Hepatocyte (in vitro differentiated cells): Measurements from ENCODE around the gene SIK2. TPM values are rescaled to one million over a fixed set of nuclear protein-coding genes. Genes with fewer than 3 reads are reported as not detected.

ENCODE experiments used
- DNase-seq: peaks from one replicate; pipeline ENCODE4 v3.0.0-alpha.2; 2016; ENCODE audit warnings: low spot score
- H2AFZ ChIP-seq: fragments of 200-600 bp; sonication (generic); 2 replicates; pipeline ENCODE4 v1.6.0; 2016; ENCODE audit warnings: antibody characterized with exemption, mild to moderate bottlenecking
- H3K27ac ChIP-seq: fragments of 200-600 bp; sonication (generic); 2 replicates; pipeline ENCODE4 v1.5.1; 2016; ENCODE audit warnings: mild to moderate bottlenecking
- H3K27me3 ChIP-seq: fragments of 200-600 bp; sonication (generic); 2 replicates; pipeline ENCODE4 v1.6.1; 2016
- H3K36me3 ChIP-seq: fragments of 200-600 bp; sonication (generic); replicated peaks from 2 replicates; pipeline ENCODE4 v1.5.1; 2016; ENCODE audit warnings: low read depth; ENCODE audit not compliant: insufficient read depth
- H3K4me1 ChIP-seq: fragments of 200-600 bp; sonication (generic); 2 replicates; pipeline ENCODE4 v1.5.1; 2016; ENCODE audit warnings: mild to moderate bottlenecking, moderate library complexity; ENCODE audit not compliant: insufficient read depth
- H3K4me2 ChIP-seq: fragments of 200-600 bp; sonication (generic); 2 replicates; pipeline ENCODE4 v1.6.0; 2016
- H3K4me3 ChIP-seq: fragments of 200-600 bp; sonication (generic); 2 replicates; pipeline ENCODE4 v1.5.1; 2016; ENCODE audit warnings: mild to moderate bottlenecking
- H3K79me2 ChIP-seq: fragments of 200-600 bp; sonication (generic); 2 replicates; pipeline ENCODE4 v1.6.0; 2017; ENCODE audit warnings: mild to moderate bottlenecking
- H3K9me2 ChIP-seq: fragments of 200-600 bp; sonication (generic); replicated peaks from 2 replicates; pipeline ENCODE4 v1.6.0; 2017; ENCODE audit warnings: mild to moderate bottlenecking; ENCODE audit not compliant: insufficient read depth
- H3K9me3 ChIP-seq: fragments of 200-600 bp; sonication (generic); 2 replicates; pipeline ENCODE4 v1.5.1; 2016; ENCODE audit warnings: low read depth, mild to moderate bottlenecking
- H4K20me1 ChIP-seq: fragments of 200-600 bp; sonication (generic); 2 replicates; pipeline ENCODE4 v1.6.0; 2016; ENCODE audit warnings: mild to moderate bottlenecking; ENCODE audit not compliant: insufficient read depth, poor library complexity, severe bottlenecking
- CTCF ChIP-seq: fragments of 200-600 bp; sonication (generic); IDR thresholded peaks from 2 replicates; pipeline ENCODE4 v1.5.1; 2016; ENCODE audit warnings: antibody characterized with exemption, mild to moderate bottlenecking; ENCODE audit not compliant: poor library complexity
- EZH2 ChIP-seq: fragments of 200-600 bp; sonication (generic); IDR thresholded peaks from 2 replicates; pipeline ENCODE4 v1.6.1; 2016; ENCODE audit warnings: antibody characterized with exemption, mild to moderate bottlenecking, borderline replicate concordance
- EZH2phosphoT487 ChIP-seq: fragments of 200-600 bp; sonication (generic); IDR thresholded peaks from one replicate; pipeline ENCODE4 v1.6.1; 2018; ENCODE audit warnings: antibody characterized with exemption, mild to moderate bottlenecking, low read depth, moderate library complexity; ENCODE audit not compliant: unreplicated experiment, severe bottlenecking
- WGBS: methylation state at CpG from one replicate; pipeline ENCODE4 v1.1.6; 2016; ENCODE audit warnings: low lambda C conversion rate; ENCODE audit errors: missing lambda C conversion rate; 5-methylcytosine and 5-hydroxymethylcytosine counted together
- polyA plus RNA-seq: library from polyadenylated mRNA; unstranded; fragments of >200 nt; fragmentation: Nextera tagmentation; extraction: Ambion mirVana; gene quantifications from 2 replicates; pipeline ENCODE4 v1.2.1, GENCODE V29; 2016
- total RNA-seq: library from RNA; depleted of rRNA; stranded (reverse); fragments of >200 nt; gene quantifications from 2 replicates; pipeline ENCODE4 v1.2.3, GENCODE V29; 2014

Gene SIK2
- total and polyA plus RNA-seq, 2 experiments from 2014 or later: 3.1 to 22.2 TPM

DNA sequence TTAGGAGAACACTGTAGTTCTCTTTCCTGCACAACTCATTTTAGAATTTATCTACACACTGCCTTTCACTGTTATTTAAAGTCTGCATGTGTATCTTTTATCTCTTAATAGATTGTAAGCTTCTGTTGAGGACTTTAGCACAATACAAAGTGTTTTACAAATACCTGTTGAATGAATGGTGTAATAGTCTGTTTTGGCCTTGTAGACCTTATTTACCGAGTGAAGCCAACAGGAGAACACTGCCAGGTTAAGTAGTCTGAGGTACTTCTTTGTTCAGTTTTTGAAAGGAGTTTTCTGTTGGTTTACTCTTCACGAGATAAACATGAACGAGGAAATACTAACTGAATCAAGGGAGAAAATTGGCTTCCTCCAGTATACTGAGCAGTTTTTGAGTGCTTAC is 31.0 kb downstream of the SIK2 start:
- Histone ChIP-seq H3K4me3 (no peak overlapping the region), H3K27ac (peak overlapping the region; percentile 65), H3K79me2 (peaks cover 63% of the 10 kb centered on the region), H2AFZ (no peak overlapping the region), H3K4me1 (peaks cover 29% of the 10 kb centered on the region), H4K20me1 (no peaks in the 10 kb centered on the region), H3K27me3 (no peaks in the 10 kb centered on the region), H3K9me3 (no peaks in the 10 kb centered on the region), H3K9me2 (no peaks in the 10 kb centered on the region), H3K36me3 (no peaks in the 10 kb centered on the region), H3K4me2 (peak overlapping the region; percentile 13)
- 47% methylated on average over 3 of the region's 3 CpGs for WGBS
- DNase-seq: peak; percentile 8
- TF ChIP-seq CTCF (no peak), EZH2 (no peak), EZH2phosphoT487 (no peak)

- Histone ChIP-seq H3K4me2 (peak overlapping the region; percentile 13), H3K9me2 (no peaks in the 10 kb centered on the region), H3K79me2 (peaks cover 61% of the 10 kb centered on the region), H3K27me3 (no peaks in the 10 kb centered on the region), H4K20me1 (no peaks in the 10 kb centered on the region), H3K4me3 (no peak overlapping the region), H3K9me3 (no peaks in the 10 kb centered on the region), H3K4me1 (peaks cover 25% of the 10 kb centered on the region), H3K27ac (peak overlapping the region; percentile 65), H2AFZ (no peak overlapping the region), H3K36me3 (no peaks in the 10 kb centered on the region)
- WGBS: 62% methylated on average over 3 of the region's 3 CpGs
- TF ChIP-seq EZH2 (no peak), EZH2phosphoT487 (no peak), CTCF (no peak)
- DNase-seq: no peak
Measured at GRCh38 chr11:111633756-111634362, 31.6 kb downstream of the SIK2 start.

DNA sequence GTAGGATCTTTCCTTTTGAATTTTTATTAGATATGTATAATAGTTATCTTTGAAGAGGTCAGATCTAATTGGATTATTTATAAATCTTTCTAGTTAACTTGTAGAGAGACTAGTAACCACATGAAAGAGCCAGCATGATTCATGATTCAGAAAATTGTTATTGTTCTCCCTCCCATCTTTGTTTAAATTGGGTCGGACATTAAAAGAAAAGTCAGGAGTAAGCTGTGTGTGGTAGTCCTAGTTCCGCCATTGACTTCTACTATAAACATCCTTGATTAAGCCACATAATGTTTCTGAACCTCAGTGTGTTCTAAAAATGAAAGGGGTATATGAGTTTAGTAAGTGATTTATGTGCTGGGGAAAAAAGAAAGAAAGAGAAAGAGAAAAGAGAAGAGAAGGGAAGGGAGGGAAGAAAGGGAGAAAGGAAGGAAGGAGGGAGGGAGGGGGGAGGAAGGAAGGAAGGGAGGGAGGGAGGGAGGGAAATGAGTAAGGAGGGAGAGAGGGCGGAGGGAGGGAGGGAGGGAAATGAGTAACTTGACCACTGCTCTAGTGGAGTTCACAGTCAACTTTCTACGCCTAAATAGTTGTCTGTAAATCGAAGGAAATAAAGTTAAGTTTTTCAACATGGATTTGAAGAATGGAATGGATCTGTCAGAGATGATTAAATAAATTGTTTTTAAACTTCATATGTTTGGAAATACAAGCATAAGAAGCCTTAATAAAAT is 32.9 kb downstream of the SIK2 start:
- peaks cover 24% of the 10 kb centered on the region for H3K4me1 ChIP-seq
- 82% methylated on average over 4 of the region's 5 CpGs for WGBS
- no peak overlapping the region for H2AFZ ChIP-seq
- no peak for TF ChIP-seq EZH2phosphoT487
- no peak for TF ChIP-seq EZH2
- TF ChIP-seq CTCF: no peak
- no peaks in the 10 kb centered on the region for H3K9me3 ChIP-seq
- no peaks in the 10 kb centered on the region for H3K27me3 ChIP-seq
- H4K20me1 ChIP-seq: no peaks in the 10 kb centered on the region
- H3K4me2 ChIP-seq: no peak overlapping the region
- H3K4me3 ChIP-seq: no peak overlapping the region
- peak overlapping the region; percentile 14 for H3K27ac ChIP-seq
- no peaks in the 10 kb centered on the region for H3K9me2 ChIP-seq
- H3K36me3 ChIP-seq: no peaks in the 10 kb centered on the region
- no peak for DNase-seq
- H3K79me2 ChIP-seq: peaks cover 61% of the 10 kb centered on the region
